ENCODE results near the gene RBPJ.

Gene RBPJ

GRCh38 chr4:26320538-26321372 is at the start of gene RBPJ:
TSS of gene RBPJ (plus strand) at chr4:26321014. CDS start at chr4:26321029, 15 bp downstream.
- peak within 1 kb of the TSS; percentile 84 for H3K9ac ChIP-seq (ENCODE audit: low read length)
- no peaks in the 10 kb centered on the region for H3K9me2 ChIP-seq (replicated peaks; ENCODE audit: insufficient read depth, low read length)
- peaks cover 17% of the 10 kb centered on the region; the same call in 1 of the 2 replicates for H3F3A ChIP-seq (ENCODE audit: insufficient read depth)
- H3K79me2 ChIP-seq (ENCODE audit: insufficient read depth, low read length) = peaks cover 43% of the 10 kb centered on the region
- H3K9me3 ChIP-seq (ENCODE audit: insufficient read depth, low read length) = no peaks in the 10 kb centered on the region
- peak within 1 kb of the TSS; percentile 89 for H3K27ac ChIP-seq (ENCODE audit: low read depth, low read length)
- peak within 1 kb of the TSS; percentile 87 for H3K4me2 ChIP-seq (ENCODE audit: low read depth, low read length, poor library complexity, severe bottlenecking)
- TF ChIP-seq CTCF (IDR thresholded peaks at IDR 0.05; ENCODE audit: insufficient read depth, low read length, poor library complexity, severe bottlenecking) (no peak), EZH2phosphoT487 (conservative IDR thresholded peaks at IDR 0.05; ENCODE audit: low read length) (no peak)
- H3K36me3 ChIP-seq (ENCODE audit: low read length) = no peaks in the 10 kb centered on the region
- H4K20me1 ChIP-seq (ENCODE audit: low read depth, low read length) = peaks cover 23% of the 10 kb centered on the region
- peak within 1 kb of the TSS; percentile 84 for H2AFZ ChIP-seq (ENCODE audit: low read depth, low read length, severe bottlenecking)
- no peaks in the 10 kb centered on the region for H3K27me3 ChIP-seq (ENCODE audit: low read length)
- H3K4me3 ChIP-seq (ENCODE audit: insufficient read depth, low read length, poor library complexity, severe bottlenecking) = peak within 1 kb of the TSS; percentile 99

GRCh38 chr4:26271703-26272102 is 49.1 kb upstream of the RBPJ start:
- Histone ChIP-seq H4K20me1 (ENCODE audit: low read depth, low read length) (no peaks in the 10 kb centered on the region), H3K36me3 (ENCODE audit: low read length) (no peaks in the 10 kb centered on the region), H3K4me2 (ENCODE audit: low read depth, low read length, poor library complexity, severe bottlenecking) (no peak overlapping the region), H3K9ac (ENCODE audit: low read length) (no peak overlapping the region), H2AFZ (ENCODE audit: low read depth, low read length, severe bottlenecking) (no peak overlapping the region), H3K4me3 (ENCODE audit: insufficient read depth, low read length, poor library complexity, severe bottlenecking) (no peak overlapping the region), H3K27me3 (ENCODE audit: low read length) (no peaks in the 10 kb centered on the region), H3F3A (ENCODE audit: insufficient read depth) (no peaks in the 10 kb centered on the region), H3K79me2 (ENCODE audit: insufficient read depth, low read length) (no peaks in the 10 kb centered on the region), H3K9me2 (replicated peaks; ENCODE audit: insufficient read depth, low read length) (no peaks in the 10 kb centered on the region), H3K27ac (ENCODE audit: low read depth, low read length) (no peak overlapping the region), H3K9me3 (ENCODE audit: insufficient read depth, low read length) (no peaks in the 10 kb centered on the region)
- TF ChIP-seq CTCF (IDR thresholded peaks at IDR 0.05; ENCODE audit: insufficient read depth, low read length, poor library complexity, severe bottlenecking) (no peak), EZH2phosphoT487 (conservative IDR thresholded peaks at IDR 0.05; ENCODE audit: low read length) (no peak)

GRCh38 chr4:26272654-26273615 is 47.9 kb upstream of the RBPJ start:
- Histone ChIP-seq H3K4me3 (ENCODE audit: insufficient read depth, low read length, poor library complexity, severe bottlenecking) (no peak overlapping the region), H3K9me3 (ENCODE audit: insufficient read depth, low read length) (no peaks in the 10 kb centered on the region), H3K9me2 (replicated peaks; ENCODE audit: insufficient read depth, low read length) (no peaks in the 10 kb centered on the region), H3K9ac (ENCODE audit: low read length) (no peak overlapping the region), H2AFZ (ENCODE audit: low read depth, low read length, severe bottlenecking) (no peak overlapping the region), H3K36me3 (ENCODE audit: low read length) (no peaks in the 10 kb centered on the region), H4K20me1 (ENCODE audit: low read depth, low read length) (no peaks in the 10 kb centered on the region), H3F3A (ENCODE audit: insufficient read depth) (no peaks in the 10 kb centered on the region), H3K4me2 (ENCODE audit: low read depth, low read length, poor library complexity, severe bottlenecking) (no peak overlapping the region), H3K79me2 (ENCODE audit: insufficient read depth, low read length) (no peaks in the 10 kb centered on the region), H3K27me3 (ENCODE audit: low read length) (no peaks in the 10 kb centered on the region), H3K27ac (ENCODE audit: low read depth, low read length) (no peak overlapping the region)
- TF ChIP-seq EZH2phosphoT487 (conservative IDR thresholded peaks at IDR 0.05; ENCODE audit: low read length) (no peak), CTCF (IDR thresholded peaks at IDR 0.05; ENCODE audit: insufficient read depth, low read length, poor library complexity, severe bottlenecking) (no peak)
